GM18867 (cell line): ENCODE data around the gene GNB5.

ENCODE experiments used
- ATAC-seq: cut with Tn5 transposase; IDR thresholded peaks from one replicate; pipeline ENCODE4 v1.9.1; 2021; ENCODE audit warnings: mild to moderate bottlenecking, moderate library complexity; ENCODE audit not compliant: unreplicated experiment

Gene GNB5

GRCh38 chr15:52208306-52208946 is 17.2 kb upstream of the GNB5 start:
- ATAC-seq, result peak; percentile 87

DNA sequence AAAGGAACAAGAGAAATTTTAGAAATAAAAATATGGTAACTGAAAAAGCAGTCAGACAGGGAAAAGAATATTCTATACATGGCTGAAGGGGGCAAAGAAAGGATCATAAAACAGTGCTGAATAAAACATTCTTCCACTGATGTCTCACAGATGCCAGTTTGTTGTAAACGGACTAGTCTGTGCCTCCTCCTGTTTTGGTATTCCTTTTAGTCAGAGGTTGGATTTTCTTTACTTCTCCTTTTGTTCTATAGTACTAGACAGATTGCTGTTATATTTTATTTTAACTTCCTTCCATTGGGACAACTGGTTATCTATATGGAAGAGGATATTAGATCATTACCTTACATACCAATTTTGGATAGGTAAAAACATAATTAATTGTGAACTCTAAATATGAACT is 16.0 kb upstream of the GNB5 start:
- ATAC-seq, result no peak

DNA sequence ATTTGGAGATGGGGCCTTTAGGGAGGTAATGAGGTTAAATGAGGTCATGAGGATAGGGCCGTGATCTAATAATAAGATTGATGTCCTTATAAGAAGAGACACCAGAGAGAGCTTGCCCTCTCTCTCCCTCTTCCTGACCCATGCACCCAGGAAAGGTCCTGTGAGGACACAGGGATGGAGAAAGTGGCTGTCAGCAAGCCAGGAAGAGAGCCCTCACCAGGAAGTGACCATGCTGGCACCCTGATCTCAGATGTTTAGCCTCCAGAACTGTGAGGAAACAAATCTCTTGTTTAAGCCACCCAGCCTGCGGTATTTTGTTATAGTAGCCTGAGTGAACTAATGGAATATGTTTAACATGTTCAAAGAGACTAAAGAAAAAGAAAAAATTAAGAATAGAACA is 15.3 kb upstream of the GNB5 start:
- ATAC-seq, result no peak

DNA sequence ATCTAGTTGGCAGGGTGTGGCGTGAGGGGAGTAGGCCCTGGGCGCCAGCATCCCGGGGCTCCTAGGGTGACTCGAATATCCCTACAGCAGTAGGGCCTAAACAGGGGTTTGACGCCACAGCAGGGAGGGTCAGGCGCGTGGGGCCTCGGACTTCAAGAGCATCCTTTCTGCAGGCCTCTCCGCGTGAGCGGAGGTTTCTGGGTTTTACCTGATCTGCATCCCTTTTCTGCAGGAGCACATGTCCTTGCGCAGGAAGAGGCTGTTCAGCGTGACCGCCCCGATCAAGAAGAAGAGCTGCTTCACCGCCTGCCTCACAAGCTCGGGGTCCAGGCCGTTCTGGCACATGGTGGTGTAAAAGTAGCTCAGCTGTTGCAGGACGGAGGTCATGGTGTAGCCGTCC is 13.5 kb upstream of the GNB5 start:
- ATAC-seq, result no peak

DNA sequence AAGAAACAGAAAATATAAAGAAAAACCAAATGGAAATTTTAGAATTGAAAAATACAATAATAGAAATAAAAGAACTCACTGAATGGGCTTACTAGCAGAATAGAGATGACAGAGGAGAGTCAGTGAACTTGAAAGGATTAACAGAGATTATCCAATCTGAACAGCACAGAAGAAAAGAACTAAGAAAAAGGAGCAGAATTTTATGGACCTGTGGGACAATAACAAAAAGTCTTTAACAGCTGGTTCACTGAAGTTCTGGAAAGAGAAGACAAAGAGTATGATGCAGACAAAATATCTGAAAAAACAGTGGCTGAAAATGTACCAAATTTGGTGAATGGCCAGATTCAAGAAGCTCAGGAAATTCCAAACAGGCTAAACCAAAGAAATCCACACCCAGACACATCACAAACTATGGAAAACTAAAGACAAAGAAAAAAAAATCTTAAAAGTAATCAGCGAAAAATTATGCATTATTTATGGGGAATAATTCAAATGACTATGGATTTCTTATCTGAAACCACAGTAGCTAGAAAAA is 9.7 kb upstream of the GNB5 start:
- no peak for ATAC-seq

GRCh38 chr15:52199271-52199670 is 8.1 kb upstream of the GNB5 start:
- ATAC-seq, result no peak

DNA sequence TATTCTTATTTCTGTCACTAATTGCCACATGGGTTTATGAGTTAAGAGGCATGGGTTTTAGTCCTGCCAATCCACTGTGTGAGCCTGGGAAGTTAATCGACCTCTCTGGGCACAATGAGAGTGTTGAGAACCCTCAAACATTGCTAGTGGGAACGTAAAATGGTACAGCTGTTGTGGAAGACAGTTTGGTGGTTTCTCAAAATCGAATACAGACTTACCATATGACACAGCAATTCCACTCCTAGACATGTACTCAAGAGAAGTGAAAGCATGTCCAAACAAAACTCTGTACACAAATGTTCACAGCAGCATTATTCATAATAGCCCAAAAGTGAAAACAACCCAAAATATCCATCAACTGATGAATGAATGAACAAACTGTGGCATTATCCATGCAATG is 5.7 kb upstream of the GNB5 start:
- no peak for ATAC-seq

DNA sequence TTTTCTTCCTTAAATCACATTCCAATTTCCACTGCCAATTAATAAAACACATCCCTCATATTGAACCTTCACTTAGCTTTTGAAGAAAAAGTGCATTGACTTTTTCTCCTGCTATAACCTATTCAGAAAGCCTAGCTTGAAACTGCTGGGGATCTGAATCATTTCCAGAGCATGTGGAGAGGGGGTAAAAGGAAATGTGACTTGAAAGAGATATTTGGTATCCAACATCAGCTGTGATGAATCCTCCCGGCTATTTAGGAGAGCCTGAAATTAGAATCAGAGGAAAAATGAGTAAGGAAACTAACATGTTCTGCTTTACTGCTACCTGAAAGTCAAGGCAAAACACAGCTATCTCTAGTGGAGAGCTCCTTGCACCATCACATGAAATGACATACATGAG is 2.6 kb upstream of the GNB5 start:
- no peak for ATAC-seq

DNA sequence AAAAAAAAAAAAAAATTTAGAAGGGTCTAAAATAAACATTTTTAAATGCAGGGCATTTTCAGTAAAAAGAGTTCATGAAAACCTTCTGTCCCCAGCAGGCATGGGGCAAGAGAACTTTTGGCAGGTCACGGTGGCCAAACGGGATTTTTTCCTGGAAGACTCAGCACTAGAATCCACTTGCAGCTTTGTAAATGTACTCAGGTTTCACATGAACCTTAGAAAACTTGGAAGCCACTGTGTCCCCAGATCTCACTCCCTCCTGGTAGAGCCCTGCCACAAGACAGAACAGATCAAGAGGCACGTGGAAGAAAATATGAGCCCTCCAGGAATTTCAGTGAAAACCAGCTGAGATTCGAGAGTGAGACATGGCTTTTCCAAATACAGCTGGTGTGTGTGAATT is 2.1 kb upstream of the GNB5 start:
- no peak for ATAC-seq

DNA sequence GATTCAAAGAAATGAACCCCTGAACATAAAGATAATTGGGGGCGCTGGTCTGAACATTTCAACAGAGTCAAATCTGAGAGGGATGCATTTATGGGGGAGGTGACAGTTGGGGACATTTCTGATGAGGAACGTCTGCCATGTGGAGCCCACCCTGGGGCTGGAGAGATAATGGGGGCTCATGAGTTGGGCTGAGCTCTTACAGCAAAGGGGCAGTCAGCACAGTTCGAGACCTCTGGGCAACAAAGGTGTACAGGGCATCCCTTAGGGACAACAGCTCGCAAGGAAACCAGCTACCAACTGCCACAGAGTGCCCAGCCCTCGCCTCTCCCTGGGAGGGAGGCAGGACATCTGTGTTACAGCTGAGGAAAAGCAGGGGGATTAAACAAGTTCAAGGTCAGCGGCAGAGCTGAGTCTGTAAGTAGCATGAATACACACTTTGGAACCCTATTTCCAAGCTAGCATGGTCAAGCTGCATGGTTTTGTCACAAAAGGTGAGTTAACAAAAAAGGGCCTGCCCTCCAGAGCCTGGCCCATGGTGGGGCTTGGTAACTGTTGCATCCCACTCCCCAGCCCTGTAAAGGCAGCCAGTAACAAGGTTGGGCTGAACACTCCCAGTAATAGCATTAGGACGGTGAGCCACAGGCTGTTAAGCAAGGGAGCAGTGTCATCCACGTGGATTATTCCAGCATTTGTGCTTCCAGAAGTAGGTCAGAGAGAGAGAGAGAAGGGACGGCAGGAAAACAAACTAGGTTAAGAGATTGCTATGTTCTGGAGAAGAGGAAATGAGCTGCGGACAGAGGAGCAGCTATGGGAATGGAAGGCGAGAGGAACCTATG is 4.3 kb downstream of the GNB5 start:
- no peak for ATAC-seq

DNA sequence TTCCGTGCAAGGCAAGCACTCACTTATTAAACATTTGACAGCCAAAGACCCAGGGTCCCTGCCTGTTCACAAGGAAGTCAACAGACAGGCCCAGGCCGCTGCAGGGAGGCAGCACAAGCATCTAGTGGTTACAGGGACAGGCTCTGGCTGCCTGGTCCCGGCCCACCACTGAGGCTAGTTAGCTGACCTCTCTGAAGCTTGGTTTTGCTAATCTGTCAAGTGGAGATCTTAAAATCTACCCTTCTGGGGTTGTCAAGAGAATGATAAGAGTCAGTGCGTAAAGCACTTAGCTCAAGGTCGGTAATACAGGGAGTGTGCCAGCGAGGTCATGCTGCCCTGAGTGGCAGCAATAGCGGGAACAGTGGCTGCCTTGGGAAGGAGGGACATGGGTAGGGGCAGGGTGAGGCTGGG is 6.0 kb downstream of the GNB5 start:
- no peak for ATAC-seq

- ATAC-seq, result no peak
These were observed 6.5 kb downstream of the GNB5 start for GRCh38 chr15:52184721-52185120.

- ATAC-seq, result no peak
These were observed 7.5 kb downstream of the GNB5 start for GRCh38 chr15:52183562-52184173.

DNA sequence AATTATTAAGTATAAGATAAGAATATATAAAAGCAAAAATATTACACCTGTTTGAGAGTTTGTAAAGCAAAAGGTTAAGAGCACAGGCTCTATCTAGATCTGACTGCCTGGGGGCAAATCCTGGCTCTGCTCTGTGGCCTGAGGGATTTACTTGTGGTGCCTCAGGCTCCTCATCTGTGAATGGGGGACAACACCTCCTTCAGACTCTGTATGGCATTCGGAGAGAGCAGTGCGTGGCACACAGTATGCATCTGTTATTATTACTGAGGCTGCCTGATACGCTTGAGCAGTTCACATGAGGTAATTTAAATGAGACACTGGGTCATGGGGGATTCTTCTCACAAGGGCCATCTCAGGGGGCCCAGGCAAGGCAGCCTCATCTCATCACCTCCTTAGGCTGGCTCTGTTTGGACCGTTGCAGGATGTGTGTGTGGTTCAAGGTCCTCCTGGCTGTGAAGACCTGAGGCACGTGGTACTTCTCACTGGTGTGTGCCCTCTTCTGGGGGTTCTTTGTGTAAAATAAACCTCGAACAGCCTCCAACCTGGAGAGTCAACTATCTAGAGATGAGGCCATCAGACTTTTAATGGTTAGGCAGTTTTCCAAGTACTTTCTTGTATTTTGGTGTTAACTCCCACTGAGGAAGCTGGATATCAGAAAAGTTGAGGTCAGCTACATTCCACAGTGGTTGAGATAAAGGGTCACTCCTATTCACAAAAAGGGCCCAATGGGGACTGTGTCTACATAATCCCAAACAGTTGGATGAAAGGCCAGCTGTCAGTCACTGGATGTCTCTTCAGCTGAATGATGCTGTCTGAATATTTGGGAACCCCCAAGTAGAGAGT is 9.0 kb downstream of the GNB5 start:
- ATAC-seq, result no peak

DNA sequence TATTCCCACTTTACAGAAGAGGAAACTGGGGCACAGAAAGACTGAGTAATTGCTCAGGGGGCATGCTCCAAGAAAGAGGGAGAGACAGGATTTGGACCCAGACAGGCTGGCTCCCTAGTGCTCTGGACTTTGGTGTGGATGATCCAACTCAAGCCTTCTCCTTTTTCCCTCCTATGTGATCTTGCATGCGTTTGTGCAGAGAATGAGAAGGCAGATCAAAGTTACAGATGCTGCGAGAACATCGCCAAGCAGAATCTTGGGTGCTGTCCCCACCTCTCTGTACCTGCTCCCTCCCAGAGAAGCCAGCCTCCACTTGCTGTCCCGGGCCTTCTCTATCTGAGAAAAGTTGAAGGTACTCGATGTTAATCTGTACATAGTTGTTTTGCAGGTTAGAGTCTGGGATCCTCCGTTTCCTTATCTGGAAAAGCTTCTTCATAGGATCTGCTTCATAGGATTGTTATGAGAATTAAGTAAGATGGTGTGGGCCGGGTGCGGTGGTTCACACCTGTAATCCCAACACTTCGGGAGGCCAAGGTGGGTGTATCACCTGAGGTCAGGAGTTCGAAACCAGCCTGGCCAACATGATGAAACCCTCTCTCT is 10.2 kb downstream of the GNB5 start:
- ATAC-seq, result no peak

DNA sequence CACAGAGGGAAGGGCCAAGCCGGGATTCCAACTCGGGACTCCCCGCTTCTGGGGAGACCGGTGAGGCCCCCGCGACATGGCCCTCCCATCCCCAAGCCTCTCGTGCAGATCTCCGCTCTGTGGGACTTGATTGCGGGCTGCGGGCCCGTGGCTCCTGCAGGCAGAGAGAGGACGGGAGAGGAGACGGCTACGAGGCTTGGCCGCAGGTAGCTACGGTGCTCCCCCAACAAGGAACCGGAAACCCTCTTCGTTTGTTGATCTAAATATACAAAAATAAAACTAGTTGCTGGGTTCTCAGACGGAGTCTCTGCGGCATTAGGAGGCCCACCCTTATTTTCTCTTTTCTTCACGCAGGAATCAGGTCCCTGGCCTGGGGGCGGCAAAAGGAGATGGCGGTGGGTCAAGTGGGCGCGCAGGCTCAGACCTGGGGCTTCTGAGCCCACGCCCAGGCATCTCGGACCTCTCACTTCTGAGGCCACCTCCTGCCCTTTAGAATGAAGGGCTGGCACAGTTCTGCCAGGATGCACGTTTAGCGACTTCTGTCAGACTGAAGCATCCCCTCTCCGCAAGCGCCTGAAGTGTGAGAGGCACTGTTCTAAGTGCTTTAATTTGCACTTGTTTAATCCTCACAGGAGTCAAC is 10.9 kb downstream of the GNB5 start:
- peak; percentile 33 for ATAC-seq

- ATAC-seq, result peak; percentile 82
These were observed 11.7 kb downstream of the GNB5 start for GRCh38 chr15:52179278-52180195.

DNA sequence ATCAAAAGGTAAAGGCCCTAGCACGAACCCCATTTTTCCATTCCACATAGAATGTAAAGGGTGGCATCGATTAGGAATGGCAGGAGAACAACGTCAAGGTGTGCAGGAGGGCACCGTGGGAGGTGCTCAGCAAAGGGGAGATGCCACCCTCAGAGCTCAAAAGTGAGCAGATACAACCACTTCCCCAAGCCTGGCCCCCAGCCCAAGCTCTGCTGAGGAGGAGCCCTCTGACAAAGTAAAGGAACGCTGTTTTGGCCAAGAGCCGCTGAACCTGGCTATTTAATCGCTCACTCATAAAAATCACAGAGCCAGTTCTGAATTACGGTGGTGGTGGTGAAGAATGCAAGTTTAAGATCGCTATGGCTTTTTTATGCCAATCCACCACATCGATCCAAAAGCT is 12.4 kb downstream of the GNB5 start:
- ATAC-seq, result no peak

GRCh38 chr15:52172869-52173268 is 18.3 kb downstream of the GNB5 start:
- no peak for ATAC-seq
